GM23338 (cell line): Measurements from ENCODE around the gene SLC2A6. TPM values are rescaled to one million over a fixed set of nuclear protein-coding genes. Genes with fewer than 3 reads are reported as not detected.

Experiments used
- ATAC-seq: fragments of 200-7000 bp; cut with Tn5 transposase; 3 replicates; pipeline ENCODE4 v1.9.1; 2020
- DNase-seq: peaks from one replicate; pipeline ENCODE4 v3.0.0-alpha.2; 2015; ENCODE audit warnings: low spot score
- H2AFZ ChIP-seq: fragments of 200-600 bp; sonication (generic); 2 replicates; pipeline ENCODE4 v1.8.0; 2016; ENCODE audit warnings: antibody characterized with exemption, mild to moderate bottlenecking, moderate library complexity
- H3F3A ChIP-seq: fragments of 200-600 bp; sonication (generic); replicated peaks from 2 replicates; pipeline ENCODE4 v1.8.0; 2017; ENCODE audit warnings: antibody characterized with exemption, mixed run types, low read depth
- H3K27ac ChIP-seq: fragments of 200-600 bp; sonication (generic); 2 replicates; pipeline ENCODE4 v1.6.1; 2016; ENCODE audit warnings: low read depth
- H3K27me3 ChIP-seq: fragments of 200-600 bp; sonication (generic); 2 replicates; pipeline ENCODE4 v1.8.0; 2016; ENCODE audit warnings: mild to moderate bottlenecking, mixed run types, moderate library complexity; ENCODE audit not compliant: insufficient read depth
- H3K36me3 ChIP-seq: fragments of 200-600 bp; sonication (generic); 2 replicates; pipeline ENCODE4 v1.8.0; 2016; ENCODE audit warnings: mild to moderate bottlenecking; ENCODE audit not compliant: insufficient read depth
- H3K4me1 ChIP-seq: fragments of 200-600 bp; sonication (generic); 2 replicates; pipeline ENCODE4 v1.8.0; 2016; ENCODE audit warnings: mild to moderate bottlenecking, moderate library complexity; ENCODE audit not compliant: insufficient read depth
- H3K4me2 ChIP-seq: fragments of 200-600 bp; sonication (generic); 2 replicates; pipeline ENCODE4 v1.7.1; 2017; ENCODE audit warnings: mixed run types
- H3K4me3 ChIP-seq: fragments of 200-600 bp; sonication (generic); 2 replicates; pipeline ENCODE4 v1.6.1; 2016; ENCODE audit warnings: mixed run types
- H3K79me2 ChIP-seq: fragments of 200-600 bp; sonication (generic); replicated peaks from 2 replicates; pipeline ENCODE4 v1.8.0; 2017; ENCODE audit warnings: mild to moderate bottlenecking; ENCODE audit not compliant: insufficient read depth
- H3K9me2 ChIP-seq: fragments of 200-600 bp; sonication (generic); 2 replicates; pipeline ENCODE4 v1.8.0; 2017; ENCODE audit not compliant: insufficient read depth
- H4K20me1 ChIP-seq: fragments of 200-600 bp; sonication (generic); replicated peaks from 2 replicates; pipeline ENCODE4 v1.8.0; 2017; ENCODE audit warnings: mild to moderate bottlenecking; ENCODE audit not compliant: insufficient read depth
- H3K27ac Mint-ChIP-seq: 2 replicates; pipeline ENCODE4 v1.8.0; 2020; ENCODE audit warnings: inconsistent platforms, mild to moderate bottlenecking, moderate library complexity, mixed read lengths
- H3K27me3 Mint-ChIP-seq: 3 replicates; pipeline ENCODE4 v1.8.0; 2022; ENCODE audit warnings: low read depth, mild to moderate bottlenecking, moderate library complexity, mixed read lengths, inconsistent platforms; ENCODE audit not compliant: insufficient read depth, poor library complexity
- H3K36me3 Mint-ChIP-seq: 3 replicates; pipeline ENCODE4 v1.8.0; 2021; ENCODE audit warnings: low read depth, mild to moderate bottlenecking, inconsistent platforms, moderate library complexity, mixed read lengths
- H3K4me1 Mint-ChIP-seq: 3 replicates; pipeline ENCODE4 v1.8.0; 2020; ENCODE audit warnings: mild to moderate bottlenecking, inconsistent platforms, mixed read lengths
- H3K4me3 Mint-ChIP-seq: 3 replicates; pipeline ENCODE4 v1.8.0; 2021; ENCODE audit warnings: moderate library complexity, mild to moderate bottlenecking, inconsistent platforms, mixed read lengths
- H3K9me3 Mint-ChIP-seq: 3 replicates; pipeline ENCODE4 v1.8.0; 2020; ENCODE audit warnings: moderate library complexity, mild to moderate bottlenecking, inconsistent platforms, mixed read lengths
- CREB1 ChIP-seq: fragments of 250-450 bp; sonication (Bioruptor Pico); IDR thresholded peaks from 2 replicates; pipeline ENCODE4 v1.5.0; 2020; ENCODE audit warnings: low read depth, mild to moderate bottlenecking, moderate library complexity
- CTCF ChIP-seq, 2 experiments: fragments of 200-600 bp in 1 of 2; sonication (generic) in 1 of 2; conservative IDR thresholded peaks; 2 replicates each; pipeline versions ENCODE4 v1.5.1 to v1.6.1; 2016 to 2017; ENCODE audit warnings: antibody characterized with exemption in 2 of 2, low read depth in 2 of 2, mild to moderate bottlenecking in 2 of 2, moderate library complexity in 1 of 2
- ETS1 ChIP-seq: IDR thresholded peaks from 2 replicates; pipeline ENCODE4 v1.6.1; 2016; ENCODE audit warnings: antibody characterized with exemption
- EZH2phosphoT487 ChIP-seq: fragments of 200-600 bp; sonication (generic); IDR thresholded peaks from one replicate; pipeline ENCODE4 v1.8.1; 2018; ENCODE audit warnings: antibody characterized with exemption; ENCODE audit not compliant: unreplicated experiment
- JUNB ChIP-seq: IDR thresholded peaks from one replicate; pipeline ENCODE4 v1.6.1; 2016; ENCODE audit warnings: antibody characterized with exemption; ENCODE audit not compliant: unreplicated experiment
- POLR2AphosphoS5 ChIP-seq: IDR thresholded peaks from 2 replicates; pipeline ENCODE4 v1.6.1; 2016; ENCODE audit warnings: antibody characterized with exemption, low read depth
- REST ChIP-seq: IDR thresholded peaks from one replicate; pipeline ENCODE4 v1.6.1; 2018; ENCODE audit warnings: antibody characterized with exemption; ENCODE audit not compliant: unreplicated experiment
- ZNF114 ChIP-seq: fragments of 250-450 bp; sonication (Bioruptor Pico); IDR thresholded peaks from 2 replicates; pipeline ENCODE4 v1.5.0; 2020; ENCODE audit warnings: mild to moderate bottlenecking, moderate library complexity
- ZNF331 ChIP-seq: fragments of 250-450 bp; sonication (Bioruptor Pico); IDR thresholded peaks from 2 replicates; pipeline ENCODE4 v1.5.0; 2020; ENCODE audit warnings: low read depth, mild to moderate bottlenecking, moderate library complexity
- ZNF462 ChIP-seq: fragments of 250-450 bp; sonication (Bioruptor Pico); IDR thresholded peaks from 2 replicates; pipeline ENCODE4 v1.5.0; 2020; ENCODE audit warnings: mild to moderate bottlenecking, moderate library complexity
- polyA plus RNA-seq: library from polyadenylated mRNA; unstranded; fragments of >200 nt; fragmentation: Nextera tagmentation; extraction: Ambion mirVana; gene quantifications from 2 replicates; pipeline ENCODE4 v1.2.1, GENCODE V29; 2016
- total RNA-seq: library from RNA; depleted of rRNA; stranded (reverse); fragments of >200 nt; shearing (Covaris generic); gene quantifications from 2 replicates; pipeline ENCODE4 v1.2.3, GENCODE V29; 2014

SLC2A6 gene
- total and polyA plus RNA-seq, 2 experiments from 2014 or later: 17.5 to 39.3 TPM

DNA sequence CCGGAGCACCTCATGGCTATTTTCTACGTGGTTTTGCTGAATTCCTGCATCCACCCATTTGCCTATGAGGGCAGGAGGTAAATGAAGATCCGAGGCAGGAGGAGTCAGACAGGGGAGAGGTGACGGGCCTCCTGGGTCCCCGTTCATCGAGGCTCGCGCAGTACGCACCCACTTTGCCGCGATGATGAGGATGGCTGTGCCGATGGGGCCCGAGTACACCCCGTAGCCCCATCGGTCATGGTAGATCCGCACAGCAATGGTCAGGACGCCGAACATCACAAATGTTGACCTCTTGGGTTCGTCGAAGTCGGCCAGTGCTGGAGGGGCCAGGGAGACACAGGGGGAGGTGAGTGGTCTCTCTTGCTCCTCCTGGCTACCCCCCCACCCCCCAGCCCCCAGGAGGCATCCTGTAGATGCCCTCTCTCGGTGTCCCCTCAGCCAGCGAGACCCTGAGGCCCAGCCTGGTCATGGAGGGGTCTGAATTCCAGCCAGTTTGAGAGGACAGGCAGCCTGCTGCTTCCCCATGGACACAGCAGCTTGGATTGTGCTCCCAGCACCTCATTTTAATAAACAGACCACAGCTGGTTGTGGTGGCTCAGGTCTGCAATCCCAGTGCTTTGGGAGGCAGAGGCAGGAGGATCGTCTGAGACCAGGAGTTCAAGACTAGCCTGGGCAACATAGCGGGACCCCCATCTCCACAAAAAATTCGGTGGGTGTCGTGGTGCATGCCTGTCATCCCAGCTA is 40.0 kb upstream of the SLC2A6 start:
- peaks cover 8% of the 10 kb centered on the region for H3K27me3 Mint-ChIP-seq
- H3K4me1 ChIP-seq: no peaks in the 10 kb centered on the region
- no peaks in the 10 kb centered on the region for H4K20me1 ChIP-seq
- no peaks in the 10 kb centered on the region for H3K36me3 ChIP-seq
- H3K9me2 ChIP-seq: no peaks in the 10 kb centered on the region
- no peak overlapping the region for H3K4me2 ChIP-seq
- H3K27me3 ChIP-seq: no peaks in the 10 kb centered on the region
- H3K4me1 Mint-ChIP-seq: peaks cover 8% of the 10 kb centered on the region; the same call in 2 of the 3 replicates
- ATAC-seq (no peak), DNase-seq (no peak)
- H3K79me2 ChIP-seq: no peaks in the 10 kb centered on the region
- no peaks in the 10 kb centered on the region for H3F3A ChIP-seq
- H3K4me3 Mint-ChIP-seq: no peak overlapping the region
- H3K36me3 Mint-ChIP-seq: no peaks in the 10 kb centered on the region; the same call in 2 of the 3 replicates
- H3K27ac Mint-ChIP-seq: no peak overlapping the region
- no peak overlapping the region for H2AFZ ChIP-seq
- H3K4me3 ChIP-seq: no peak overlapping the region
- no peak for TF ChIP-seq POLR2AphosphoS5
- TF ChIP-seq ZNF462: no peak
- TF ChIP-seq JUNB: no peak
- TF ChIP-seq EZH2phosphoT487: no peak
- no peak for TF ChIP-seq CREB1
- no peak for TF ChIP-seq REST
- TF ChIP-seq ZNF331: no peak
- TF ChIP-seq ETS1: no peak
- TF ChIP-seq CTCF (conservative IDR thresholded peaks at IDR 0.05; ENCODE audit: low read depth in 2 of 2): no peak
- no peak for TF ChIP-seq ZNF114 (CRISPR knock-in tag)
- H3K9me3 Mint-ChIP-seq: no peaks in the 10 kb centered on the region; the same call in 2 of the 3 replicates
- H3K27ac ChIP-seq: no peak overlapping the region
